HepG2 (cell line): ENCODE results near the gene KRT16. TPM values are rescaled to one million over a fixed set of nuclear protein-coding genes. Genes with fewer than 3 reads are reported as not detected.
"Not testable (repeated sequence)": the region's sequence is repeated elsewhere in the genome, so short reads cannot be mapped to it uniquely, and the experiment has no call there.

Experiments
- ATAC-seq: fragments of 200-7000 bp; cut with Tn5 transposase; 3 replicates; pipeline ENCODE4 v1.9.1; 2020; ENCODE audit warnings: mild to moderate bottlenecking, moderate library complexity
- BruUV-seq: library from RNA; stranded (reverse); fragments of 400-500 nt; replicated peaks from 2 replicates; lab custom pipeline; 2021; lab: Mats Ljungman, UMichigan
- CTCF ChIA-PET: fragments of 300-600 bp; formaldehyde crosslinking; extraction: SDS; loops from one replicate; lab custom pipeline; 2021; ENCODE audit warnings: low total read pairs, inconsistent platforms, low intra/inter-chr PET ratio; lab: Yijun Ruan, JAX
- POLR2A ChIA-PET: fragments of 350-600 bp; sonication (Branson Sonifier 250); formaldehyde crosslinking; loops from one replicate; lab custom pipeline; 2020; ENCODE audit warnings: antibody characterized with exemption, inconsistent platforms; lab: Yijun Ruan, JAX
- DNase-seq: peaks from one replicate; pipeline ENCODE4 v3.0.0-alpha.2; 2015; ENCODE audit warnings: low spot score
- FAIRE-seq: peaks from 3 replicates; lab custom pipeline; 2011; peaks lifted over from hg19 to GRCh38; lab: Jason Lieb, UNC
- H2AFZ ChIP-seq: one replicate; pipeline ENCODE4 v1.6.1; 2011; ENCODE audit warnings: low read length, inconsistent platforms
- H3K27ac ChIP-seq: fragments of 300-600 bp; 3 replicates; pipeline ENCODE4 v1.8.0; 2011; ENCODE audit warnings: mixed run types, mild to moderate bottlenecking, mixed read lengths, low read length, inconsistent platforms; ENCODE audit not compliant: insufficient read depth; ENCODE audit errors: extremely low read length
- H3K27me3 ChIP-seq, 2 experiments: fragments of 200-600 bp in 1 of 2; 2 replicates in 1 of 2; 3 replicates in 1 of 2; pipeline versions ENCODE4 v1.6.0 to v1.8.0; 2011; ENCODE audit warnings: low read length in 2 of 2, mild to moderate bottlenecking in 2 of 2, moderate library complexity in 2 of 2, inconsistent platforms in 1 of 2; ENCODE audit not compliant: insufficient read depth in 2 of 2, control insufficient read depth in 1 of 2
- H3K36me3 ChIP-seq, 2 experiments: fragments of 200-600 bp in 1 of 2; replicated peaks in 1 of 2; 2 replicates in 1 of 2; 3 replicates in 1 of 2; pipeline versions ENCODE4 v1.5.1 to v1.8.0; 2011; ENCODE audit warnings: low read length in 2 of 2, inconsistent platforms in 1 of 2; ENCODE audit not compliant: insufficient read depth in 2 of 2, control insufficient read depth in 1 of 2
- H3K4me1 ChIP-seq: 2 replicates; pipeline ENCODE4 v1.5.1; 2012; ENCODE audit warnings: low read length, inconsistent platforms; ENCODE audit not compliant: insufficient read depth
- H3K4me2 ChIP-seq: 2 replicates; pipeline ENCODE4 v1.6.0; 2011; ENCODE audit warnings: low read depth, low read length, inconsistent platforms
- H3K4me3 ChIP-seq, 3 experiments: fragments of 200-600 bp in 1 of 3; sonication (generic), shearing (Covaris generic) in 1 of 3; replicated peaks in 1 of 3; 2 replicates each; pipeline ENCODE4 v1.5.1; 2011 to 2016; ENCODE audit warnings: low read length in 3 of 3, inconsistent platforms in 2 of 3, low read depth in 2 of 3, mild to moderate bottlenecking in 2 of 3, control low read depth in 1 of 3, mixed read lengths in 1 of 3; ENCODE audit not compliant: insufficient read depth in 1 of 3
- H3K79me2 ChIP-seq: one replicate; pipeline ENCODE4 v1.6.1; 2011; ENCODE audit warnings: low read length, inconsistent platforms; ENCODE audit not compliant: insufficient read depth
- H3K9ac ChIP-seq: 2 replicates; pipeline ENCODE4 v1.6.0; 2011; ENCODE audit warnings: mild to moderate bottlenecking, low read depth, low read length, inconsistent platforms; ENCODE audit not compliant: insufficient read depth
- H3K9me3 ChIP-seq: 2 replicates; pipeline ENCODE4 v1.5.1; 2012; ENCODE audit warnings: mild to moderate bottlenecking, low read length
- H4K20me1 ChIP-seq: 2 replicates; pipeline ENCODE4 v1.6.0; 2011; ENCODE audit warnings: inconsistent platforms, mild to moderate bottlenecking, low read length, moderate library complexity; ENCODE audit not compliant: insufficient read depth
- MNT ChIP-seq: fragments of 450-650 bp; IDR thresholded peaks from 2 replicates; pipeline ENCODE4 v1.6.1; 2016
- WGBS: methylation state at CpG from one replicate; pipeline ENCODE4 v1.1.6; 2017; ENCODE audit warnings: low lambda C conversion rate; 5-methylcytosine and 5-hydroxymethylcytosine counted together
- in situ Hi-C: cut with HindIII; loops from 2 replicates; pipeline ENCODE4 v1.10.0; 2017; ENCODE audit warnings: low pct_unique_long_range_greater_than_20kb; ENCODE audit not compliant: extremely low pct_ligation_motif_present
- intact Hi-C: fragments of 100-400 bp; cut with micrococcal nuclease; formaldehyde crosslinking; loops from one replicate; pipeline ENCODE4 v1.10.0; 2022; ENCODE audit not compliant: unreplicated experiment
- polyA plus RNA-seq, 8 experiments: library from polyadenylated mRNA; depleted of rRNA in 3 of 8; stranded (reverse) in 7 of 8; unstranded in 1 of 8; fragments of >200 nt; fragmentation: Illumina TruSeq in 4 of 8; extraction: Trizol in 4 of 8; gene quantifications; 2 replicates each; pipeline versions ENCODE4 v1.2.1 to v1.2.3, GENCODE V29; 2011 to 2016; ENCODE audit warnings: low read depth in 4 of 8, missing spikeins in 1 of 8, mixed read lengths in 1 of 8; ENCODE audit not compliant: insufficient read depth in 1 of 8
- total RNA-seq, 5 experiments: library from RNA; depleted of rRNA; stranded (reverse); fragments of >200 nt; fragmentation: Illumina TruSeq; extraction: Trizol; gene quantifications; 2 replicates each; pipeline ENCODE4 v1.2.3, GENCODE V29; 2016; ENCODE audit warnings: low read depth in 1 of 5

Gene KRT16
- total and polyA plus RNA-seq, 2 of the 13 experiments (the other 11 are each of a cell fraction or from before 2014, with no cell fraction given), result not detected

- H3K27me3 ChIP-seq, result peaks cover 5 to 40% of the 10 kb centered on the region in 2 experiments; a peak in 4 of 5 replicates
- H3K36me3 ChIP-seq, H3K4me1 ChIP-seq, POLR2A ChIA-PET, H3K4me3 ChIP-seq, intact Hi-C loops, H3K79me2 ChIP-seq, in situ Hi-C loops, CTCF ChIA-PET, H2AFZ ChIP-seq, ATAC-seq, H3K4me2 ChIP-seq, BruUV-seq, DNase-seq, H3K9me3 ChIP-seq, FAIRE-seq, H3K27ac ChIP-seq, H4K20me1 ChIP-seq, H3K9ac ChIP-seq: not testable (repeated sequence)
- WGBS, result 35% methylated on average over 11 of the region's 11 CpGs
- peak; percentile 71 for TF ChIP-seq MNT
Observed at GRCh38 chr17:41628621-41629255, 16.2 kb upstream of the KRT16 start.

GRCh38 chr17:41628073-41628370 is 15.5 kb upstream of the KRT16 start:
- H3K36me3 ChIP-seq, H3K9me3 ChIP-seq, H3K4me3 ChIP-seq, CTCF ChIA-PET, intact Hi-C loops, H3K4me1 ChIP-seq, BruUV-seq, POLR2A ChIA-PET, H4K20me1 ChIP-seq, H3K27ac ChIP-seq, H3K79me2 ChIP-seq, FAIRE-seq, in situ Hi-C loops, H3K9ac ChIP-seq, DNase-seq, H3K4me2 ChIP-seq, H2AFZ ChIP-seq: not testable (repeated sequence)
- H3K27me3 ChIP-seq, result peaks cover 8 to 41% of the 10 kb centered on the region in 2 experiments; a peak in 4 of 5 replicates
- no CpG with 5 or more reads among the region's 1 CpG for WGBS
- peak; percentile 18; the same call in 2 of the 3 replicates for ATAC-seq
